HepG2 (cell line): ENCODE data around the gene PKMYT1. TPM values are rescaled to one million over a fixed set of nuclear protein-coding genes. Genes with fewer than 3 reads are reported as not detected.
A peak's percentile ranks its signal among the peaks of the same experiment; 100 is the strongest.

Source experiments
- ATAD3A ChIP-seq: sonication (generic); formaldehyde crosslinking; IDR thresholded peaks from 2 replicates; pipeline ENCODE4 v1.4.0; 2020; ENCODE audit warnings: missing genetic modification reagents
- BORCS8-MEF2B ChIP-seq: sonication (generic); formaldehyde crosslinking; IDR thresholded peaks from 2 replicates; pipeline ENCODE4 v1.8.0; 2022; ENCODE audit warnings: mild to moderate bottlenecking, missing genetic modification reagents
- DPF2 ChIP-seq: sonication (generic); formaldehyde crosslinking; IDR thresholded peaks from 2 replicates; pipeline ENCODE4 v1.4.0; 2020; ENCODE audit warnings: mild to moderate bottlenecking, low read depth, missing genetic modification reagents, borderline replicate concordance
- FOSL2 ChIP-seq: sonication (generic); formaldehyde crosslinking; IDR thresholded peaks from 2 replicates; pipeline ENCODE4 v1.4.0; 2020; ENCODE audit warnings: missing genetic modification reagents
- GLI4 ChIP-seq: sonication (generic); formaldehyde crosslinking; IDR thresholded peaks from 2 replicates; pipeline ENCODE4 v1.5.1; 2020; ENCODE audit warnings: missing genetic modification reagents, mild to moderate bottlenecking, moderate library complexity, borderline replicate concordance
- GMEB1 ChIP-seq: sonication (generic); formaldehyde crosslinking; IDR thresholded peaks from 2 replicates; pipeline ENCODE4 v1.5.1; 2020; ENCODE audit warnings: missing genetic modification reagents, mild to moderate bottlenecking, borderline replicate concordance
- HMG20B ChIP-seq: conservative IDR thresholded peaks from 2 replicates; pipeline ENCODE4 v1.6.1; 2016; ENCODE audit warnings: missing genetic modification reagents, missing compliant biosample characterization
- HNRNPUL1 ChIP-seq: fragments of 200-400 bp; formaldehyde crosslinking; IDR thresholded peaks from 2 replicates; pipeline ENCODE4 v1.6.1; 2017; ENCODE audit warnings: low read depth, mild to moderate bottlenecking, low read length, moderate library complexity
- JARID2 ChIP-seq: sonication (generic); formaldehyde crosslinking; IDR thresholded peaks from 2 replicates; pipeline ENCODE4 v1.8.1; 2023; ENCODE audit warnings: missing genetic modification reagents, inconsistent platforms; ENCODE audit not compliant: insufficient replicate concordance
- JUND ChIP-seq: sonication (generic); formaldehyde crosslinking; IDR thresholded peaks from 2 replicates; pipeline ENCODE4 v1.8.0; 2022; ENCODE audit warnings: mild to moderate bottlenecking, missing genetic modification reagents
- KAT2B ChIP-seq: fragments of 150-350 bp; IDR thresholded peaks from 2 replicates; pipeline ENCODE4 v1.6.1; 2014; ENCODE audit warnings: low read depth, low read length, borderline replicate concordance
- KDM6A ChIP-seq: IDR thresholded peaks from 2 replicates; pipeline ENCODE4 v1.6.1; 2016; ENCODE audit warnings: low read depth
- MAFK ChIP-seq, 2 experiments: IDR thresholded peaks in 1 of 2; conservative IDR thresholded peaks in 1 of 2; 2 replicates each; pipeline ENCODE4 v1.6.1; 2011; ENCODE audit warnings: improper control_type of control experiment in 2 of 2, low read length in 2 of 2
- MAZ ChIP-seq, 2 experiments: sonication (generic) in 1 of 2; formaldehyde crosslinking in 1 of 2; IDR thresholded peaks; 2 replicates each; pipeline versions ENCODE4 v1.5.0 to v1.6.1; 2012 to 2020; ENCODE audit warnings: low read depth in 2 of 2, mild to moderate bottlenecking in 2 of 2, borderline replicate concordance in 1 of 2, improper control_type of control experiment in 1 of 2, low read length in 1 of 2, missing genetic modification reagents in 1 of 2, moderate library complexity in 1 of 2
- MLLT10 ChIP-seq: sonication (generic); formaldehyde crosslinking; IDR thresholded peaks from 2 replicates; pipeline ENCODE4 v1.4.0; 2020; ENCODE audit warnings: missing genetic modification reagents
- MTF1 ChIP-seq: sonication (generic); formaldehyde crosslinking; IDR thresholded peaks from 2 replicates; pipeline ENCODE4 v1.5.0; 2020; ENCODE audit warnings: missing genetic modification reagents
- NFE2L1 ChIP-seq: sonication (generic); formaldehyde crosslinking; IDR thresholded peaks from 2 replicates; pipeline ENCODE4 v1.4.0; 2020; ENCODE audit warnings: missing genetic modification reagents, mild to moderate bottlenecking, borderline replicate concordance
- PAF1 ChIP-seq: IDR thresholded peaks from 2 replicates; pipeline ENCODE4 v1.6.1; 2016; ENCODE audit warnings: missing genetic modification reagents, missing compliant biosample characterization
- PRPF4 ChIP-seq: fragments of 200-400 bp; formaldehyde crosslinking; IDR thresholded peaks from 2 replicates; pipeline ENCODE4 v1.6.1; 2016; ENCODE audit warnings: low read length, low read depth; ENCODE audit not compliant: poor library complexity, severe bottlenecking
- RAD51 ChIP-seq: fragments of 450-650 bp; IDR thresholded peaks from 2 replicates; pipeline ENCODE4 v1.6.1; 2016; ENCODE audit warnings: borderline replicate concordance
- SOX13 ChIP-seq, 3 experiments: fragments of 450-650 bp in 1 of 3; sonication (generic) in 1 of 3; formaldehyde crosslinking in 1 of 3; IDR thresholded peaks in 2 of 3; conservative IDR thresholded peaks in 1 of 3; 2 replicates each; pipeline versions ENCODE4 v1.5.0 to v1.6.1; 2016 to 2020; ENCODE audit warnings: antibody characterized with exemption in 1 of 3, mild to moderate bottlenecking in 1 of 3, missing compliant biosample characterization in 1 of 3, missing genetic modification reagents in 1 of 3, moderate library complexity in 1 of 3
- TEAD2 ChIP-seq: sonication (generic); formaldehyde crosslinking; IDR thresholded peaks from 2 replicates; pipeline ENCODE4 v1.9.0; 2021; ENCODE audit warnings: missing genetic modification reagents
- ZNF343 ChIP-seq: sonication (generic); formaldehyde crosslinking; IDR thresholded peaks from 2 replicates; pipeline ENCODE4 v1.4.0; 2020; ENCODE audit warnings: mild to moderate bottlenecking, missing genetic modification reagents
- ZNF350 ChIP-seq: sonication (generic); formaldehyde crosslinking; IDR thresholded peaks from 2 replicates; pipeline ENCODE4 v1.4.0; 2020; ENCODE audit warnings: mild to moderate bottlenecking, low read depth, missing genetic modification reagents, borderline replicate concordance
- ZNF451 ChIP-seq: sonication (generic); formaldehyde crosslinking; IDR thresholded peaks from 2 replicates; pipeline ENCODE4 v1.5.0; 2020; ENCODE audit warnings: mild to moderate bottlenecking, missing genetic modification reagents
- ZNF652 ChIP-seq: IDR thresholded peaks from 2 replicates; pipeline ENCODE4 v1.6.1; 2016; ENCODE audit warnings: low read depth, borderline replicate concordance
- ZNF660 ChIP-seq: sonication (generic); formaldehyde crosslinking; IDR thresholded peaks from 2 replicates; pipeline ENCODE4 v1.5.1; 2020; ENCODE audit warnings: mild to moderate bottlenecking, low read depth, missing genetic modification reagents, borderline replicate concordance
- ZNF672 ChIP-seq: sonication (generic); formaldehyde crosslinking; IDR thresholded peaks from 2 replicates; pipeline ENCODE4 v1.8.1; 2022; ENCODE audit warnings: missing genetic modification reagents
- ZNF788 ChIP-seq: sonication (generic); formaldehyde crosslinking; IDR thresholded peaks from 2 replicates; pipeline ENCODE4 v1.5.0; 2020; ENCODE audit warnings: mild to moderate bottlenecking, missing genetic modification reagents, borderline replicate concordance
- polyA plus RNA-seq, 8 experiments: library from polyadenylated mRNA; depleted of rRNA in 3 of 8; stranded (reverse) in 7 of 8; unstranded in 1 of 8; fragments of >200 nt; fragmentation: Illumina TruSeq in 4 of 8; extraction: Trizol in 4 of 8; gene quantifications; 2 replicates each; pipeline versions ENCODE4 v1.2.1 to v1.2.3, GENCODE V29; 2011 to 2016; ENCODE audit warnings: low read depth in 4 of 8, missing spikeins in 1 of 8, mixed read lengths in 1 of 8; ENCODE audit not compliant: insufficient read depth in 1 of 8
- total RNA-seq, 5 experiments: library from RNA; depleted of rRNA; stranded (reverse); fragments of >200 nt; fragmentation: Illumina TruSeq; extraction: Trizol; gene quantifications; 2 replicates each; pipeline ENCODE4 v1.2.3, GENCODE V29; 2016; ENCODE audit warnings: low read depth in 1 of 5

Gene PKMYT1
- total and polyA plus RNA-seq, 2 of the 13 experiments (the other 11 are each of a cell fraction or from before 2014, with no cell fraction given): 7.0 to 27.8 TPM

- peak; percentile 83 for TF ChIP-seq MAZ (IDR thresholded peaks at IDR 0.05; ENCODE audit: borderline replicate concordance, low read depth, low read length)
- TF ChIP-seq MAZ (CRISPR knock-in tag; IDR thresholded peaks at IDR 0.05; ENCODE audit: low read depth): peak; percentile 68; the same call in 1 of the 2 replicates
- TF ChIP-seq RAD51: no peak
- peak; percentile 99 for TF ChIP-seq FOSL2 (CRISPR knock-in tag)
- TF ChIP-seq DPF2 (CRISPR knock-in tag): peak; percentile 35; the same call in 1 of the 2 replicates
- TF ChIP-seq NFE2L1 (CRISPR knock-in tag): 0 out of 2 replicates have a peak, but pooled peaks have one; percentile 47
- TF ChIP-seq BORCS8-MEF2B (CRISPR knock-in tag): peak; percentile 49; the same call in 1 of the 2 replicates
- TF ChIP-seq JUND: peak; percentile 99
- TF ChIP-seq PAF1 (CRISPR knock-in tag): 0 out of 2 replicates have a peak, but pooled peaks have one; percentile 37
- TF ChIP-seq ZNF660: no peak
- no peak for TF ChIP-seq ZNF672 (CRISPR knock-in tag)
- peak; percentile 59; the same call in 1 of the 2 replicates for TF ChIP-seq GMEB1
- no peak for TF ChIP-seq ZNF788 (CRISPR knock-in tag)
- no peak; the same call in none of the 2 replicates for TF ChIP-seq KDM6A (CRISPR knock-in tag)
- peak; percentile 48 for TF ChIP-seq HMG20B
- TF ChIP-seq ZNF451 (CRISPR knock-in tag): no peak
- TF ChIP-seq ZNF343 (CRISPR knock-in tag): peak; percentile 52; the same call in 1 of the 2 replicates
- no peak for TF ChIP-seq HNRNPUL1
- TF ChIP-seq GLI4 (CRISPR knock-in tag): no peak; the same call in 1 of the 2 replicates
- peak; percentile 42 for TF ChIP-seq JARID2
- TF ChIP-seq TEAD2 (CRISPR knock-in tag): no peak
- TF ChIP-seq KAT2B: no peak
- no peak for TF ChIP-seq ZNF652 (CRISPR knock-in tag)
- TF ChIP-seq ZNF350 (CRISPR knock-in tag): peak; percentile 40; the same call in 1 of the 2 replicates
- TF ChIP-seq PRPF4: no peak
- no peak for TF ChIP-seq MLLT10 (CRISPR knock-in tag)
- no peak for TF ChIP-seq MTF1 (CRISPR knock-in tag)
- no peak for TF ChIP-seq MAFK (conservative IDR thresholded peaks at IDR 0.05 in 1 of 2, IDR thresholded peaks at IDR 0.05 in 1 of 2; ENCODE audit: low read length in 2 of 2)
- TF ChIP-seq ATAD3A (CRISPR knock-in tag): no peak
- no peak for TF ChIP-seq SOX13 (IDR thresholded peaks at IDR 0.05)
- peak in 1 of 2 experiments; percentile 55; a peak in 1 of 4 replicates for TF ChIP-seq SOX13 (CRISPR knock-in tag; conservative IDR thresholded peaks at IDR 0.05 in 1 of 2, IDR thresholded peaks at IDR 0.05 in 1 of 2)
Measured at GRCh38 chr16:3020604-3021448, 40.6 kb upstream of the PKMYT1 start (continued).
